ENCODE results near the gene HIPK3.

DNA sequence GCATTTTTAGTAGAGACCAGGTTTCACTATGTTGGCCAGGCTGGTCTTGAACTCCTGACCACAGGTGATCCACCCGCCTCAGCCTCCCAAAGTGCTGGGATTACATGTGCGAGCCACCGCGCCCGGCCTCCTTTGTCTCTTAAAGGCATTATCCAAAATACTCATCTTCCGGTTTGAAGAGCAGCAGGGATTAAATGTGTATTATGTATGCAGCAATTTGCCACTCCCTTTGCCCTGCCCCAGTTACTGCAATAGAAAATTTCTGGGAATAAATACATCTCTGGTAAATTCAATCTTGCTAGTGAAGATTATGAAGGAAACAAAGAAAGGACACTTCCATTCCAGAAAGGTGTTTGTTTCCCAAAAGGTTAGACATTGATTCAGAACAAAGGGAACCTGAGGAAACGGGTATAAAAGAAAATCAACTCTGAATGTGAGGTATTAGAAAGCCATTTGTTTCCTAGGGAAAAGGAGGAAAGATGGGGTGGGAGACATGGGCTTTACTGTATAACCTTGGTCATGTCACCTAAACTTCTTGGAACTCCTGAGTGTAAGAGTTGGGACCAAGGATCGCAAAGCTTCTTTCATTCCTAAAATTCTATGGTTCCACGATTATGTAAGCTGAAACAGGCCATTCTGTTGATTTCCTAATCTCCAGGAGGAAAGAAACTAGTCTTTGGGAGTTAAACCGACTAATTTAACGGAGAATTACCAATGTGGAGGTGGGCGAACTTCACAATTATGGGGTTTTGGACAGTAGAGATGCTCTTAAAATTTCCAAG is 959 bp upstream of the HIPK3 start:
- no peak for TF ChIP-seq CTCF (IDR thresholded peaks at IDR 0.05; ENCODE audit: low read depth, low read length, poor library complexity, severe bottlenecking)
- no peak for TF ChIP-seq EZH2phosphoT487 (IDR thresholded peaks at IDR 0.05; ENCODE audit: borderline replicate concordance, low read length)

Data from DOHH2 (cell line).